Astrocyte (in vitro differentiated cells and primary cell): ENCODE data around the gene OR4K13.

Experiments used
- CTCF ChIP-seq: IDR thresholded peaks from 2 replicates; pipeline ENCODE4 v1.5.1; 2011; ENCODE audit warnings: low read depth, mild to moderate bottlenecking, inconsistent platforms, low read length, moderate library complexity; ENCODE audit not compliant: insufficient read depth
- EZH2 ChIP-seq: IDR thresholded peaks from 2 replicates; pipeline ENCODE4 v1.6.1; 2012; ENCODE audit warnings: mild to moderate bottlenecking, low read length, inconsistent platforms; ENCODE audit not compliant: insufficient read depth

- TF ChIP-seq EZH2 (no peak), CTCF (no peak)
These were observed at the start of gene OR4K13 for GRCh38 chr14:20035938-20036337.
